HEK293 (cell line): ENCODE results near the gene SS18.

ENCODE experiments used
- CTCF ChIA-PET: fragments of 350-600 bp; formaldehyde crosslinking; extraction: SDS; loops from one replicate; lab custom pipeline; 2021; ENCODE audit warnings: antibody characterized with exemption; lab: Yijun Ruan, JAX
- POLR2A ChIA-PET: fragments of 300-600 bp; formaldehyde crosslinking; extraction: SDS; loops from one replicate; lab custom pipeline; 2020; ENCODE audit warnings: antibody characterized with exemption, inconsistent platforms; lab: Yijun Ruan, JAX
- H3K27ac ChIP-seq: fragments of 200-500 bp; sonication (Bioruptor generic); 2 replicates; pipeline ENCODE4 v1.5.1; 2014; ENCODE audit warnings: low read depth, low read length, control low read depth, inconsistent platforms; ENCODE audit errors: extremely low read depth
- H3K36me3 ChIP-seq, 2 experiments: fragments of 200-500 bp in 1 of 2; sonication (Bioruptor generic) in 1 of 2; 1 replicate in 1 of 2; 2 replicates in 1 of 2; pipeline ENCODE4 v1.5.1; 2014 to 2017; ENCODE audit warnings: inconsistent platforms in 2 of 2, low read length in 2 of 2; ENCODE audit not compliant: control insufficient read depth in 2 of 2, insufficient read depth in 1 of 2
- H3K4me1 ChIP-seq: fragments of 200-500 bp; sonication (Bioruptor generic); 2 replicates; pipeline ENCODE4 v1.5.1; 2014; ENCODE audit warnings: mild to moderate bottlenecking, low read length, inconsistent platforms; ENCODE audit not compliant: control insufficient read depth, insufficient read depth
- H3K4me3 ChIP-seq: 2 replicates; pipeline ENCODE4 v1.5.1; 2011; ENCODE audit warnings: low read depth, mild to moderate bottlenecking, control low read depth, low read length, moderate library complexity
- H3K9me3 ChIP-seq: fragments of 200-500 bp; sonication (Bioruptor generic); 2 replicates; pipeline ENCODE4 v1.5.1; 2014; ENCODE audit warnings: low read depth, low read length, inconsistent platforms; ENCODE audit not compliant: control insufficient read depth, insufficient read depth
- GLIS2 ChIP-seq: fragments of 450-650 bp; formaldehyde crosslinking; IDR thresholded peaks from 2 replicates; pipeline ENCODE4 v1.5.1; 2016; ENCODE audit warnings: missing biosample characterization, missing genetic modification characterization
- MYNN ChIP-seq: fragments of 450-650 bp; formaldehyde crosslinking; IDR thresholded peaks from 2 replicates; pipeline ENCODE4 v1.5.1; 2016; ENCODE audit warnings: missing biosample characterization, missing genetic modification characterization, borderline replicate concordance
- PRDM1 ChIP-seq: fragments of 450-650 bp; formaldehyde crosslinking; IDR thresholded peaks from 2 replicates; pipeline ENCODE4; 2016; ENCODE audit warnings: missing biosample characterization, missing genetic modification characterization
- TCF7L2 ChIP-seq: IDR thresholded peaks from 2 replicates; pipeline ENCODE4 v1.6.1; 2011; ENCODE audit warnings: low read depth, mild to moderate bottlenecking, inconsistent platforms, low read length, moderate library complexity, borderline replicate concordance
- YY1 ChIP-seq: fragments of 450-650 bp; formaldehyde crosslinking; IDR thresholded peaks from 2 replicates; pipeline ENCODE4 v1.5.1; 2018; ENCODE audit warnings: missing biosample characterization, missing genetic modification characterization
- ZBTB11 ChIP-seq: fragments of 450-650 bp; formaldehyde crosslinking; conservative IDR thresholded peaks from 2 replicates; pipeline ENCODE4 v1.5.1; 2016; ENCODE audit warnings: low read depth, missing biosample characterization, missing genetic modification characterization
- ZBTB17 ChIP-seq: fragments of 450-650 bp; formaldehyde crosslinking; IDR thresholded peaks from 2 replicates; pipeline ENCODE4 v1.5.1; 2016; ENCODE audit warnings: missing biosample characterization, missing genetic modification characterization
- ZFP3 ChIP-seq: fragments of 450-650 bp; formaldehyde crosslinking; IDR thresholded peaks from 2 replicates; pipeline ENCODE4 v1.5.1; 2016; ENCODE audit warnings: low read depth, missing biosample characterization, missing genetic modification characterization
- ZNF2 ChIP-seq: fragments of 450-650 bp; formaldehyde crosslinking; IDR thresholded peaks from 2 replicates; pipeline ENCODE4 v1.5.1; 2016; ENCODE audit warnings: missing biosample characterization, missing genetic modification characterization
- ZNF341 ChIP-seq: fragments of 450-650 bp; formaldehyde crosslinking; IDR thresholded peaks from 2 replicates; pipeline ENCODE4; 2016; ENCODE audit warnings: low read depth, missing biosample characterization, missing genetic modification characterization
- ZNF350 ChIP-seq: fragments of 450-650 bp; formaldehyde crosslinking; IDR thresholded peaks from 2 replicates; pipeline ENCODE4 v1.5.0; 2017; ENCODE audit warnings: missing biosample characterization, mild to moderate bottlenecking, missing genetic modification characterization
- ZNF449 ChIP-seq: fragments of 450-650 bp; formaldehyde crosslinking; IDR thresholded peaks from 2 replicates; pipeline ENCODE4 v1.5.1; 2017; ENCODE audit warnings: missing biosample characterization, mild to moderate bottlenecking, missing genetic modification characterization, moderate library complexity
- ZNF544 ChIP-seq: fragments of 450-650 bp; formaldehyde crosslinking; IDR thresholded peaks from 2 replicates; pipeline ENCODE4 v1.5.0; 2017; ENCODE audit warnings: missing biosample characterization, missing genetic modification characterization
- ZNF596 ChIP-seq: fragments of 450-650 bp; IDR thresholded peaks from 2 replicates; pipeline ENCODE4 v1.5.0; 2018; ENCODE audit warnings: missing biosample characterization, mild to moderate bottlenecking, missing genetic modification characterization, moderate library complexity
- ZNF623 ChIP-seq: fragments of 450-650 bp; formaldehyde crosslinking; IDR thresholded peaks from 2 replicates; pipeline ENCODE4 v1.5.1; 2016; ENCODE audit warnings: missing biosample characterization, missing genetic modification characterization
- ZSCAN16 ChIP-seq: fragments of 450-650 bp; formaldehyde crosslinking; IDR thresholded peaks from 2 replicates; pipeline ENCODE4 v1.5.1; 2016; ENCODE audit warnings: missing biosample characterization, missing genetic modification characterization
- TF ChIP-seq, protein P1 (sequence below): fragments of 450-650 bp; formaldehyde crosslinking; IDR thresholded peaks from 2 replicates; pipeline ENCODE4 v1.5.1; 2016; ENCODE audit warnings: missing biosample characterization, missing genetic modification characterization

The SS18 gene

GRCh38 chr18:25982961-25983360 lies 107.5 kb downstream of the SS18 start:
- no peaks in the 10 kb centered on the region for H3K36me3 ChIP-seq
- H3K9me3 ChIP-seq = no peaks in the 10 kb centered on the region
- no peak overlapping the region for H3K4me3 ChIP-seq
- POLR2A ChIA-PET = no interaction called here
- TF ChIP-seq YY1 (tag by site-specific recombination) (no peak), ZNF350 (tag by site-specific recombination) (no peak)
- CTCF ChIA-PET = interaction anchor here (0.6 kb wide), 2 partner anchors 61 to 401 kb away, joined by 3 read pairs; no protein-coding TSS in a partner anchor
- H3K4me1 ChIP-seq = no peaks in the 10 kb centered on the region
- H3K27ac ChIP-seq = no peak overlapping the region

GRCh38 chr18:25982153-25982552 lies 108.3 kb downstream of the SS18 start:
- no peaks in the 10 kb centered on the region for H3K36me3 ChIP-seq
- H3K27ac ChIP-seq = no peak overlapping the region
- TF ChIP-seq ZBTB11 (tag by site-specific recombination) (no peak), ZNF449 (tag by site-specific recombination) (no peak)
- no peak overlapping the region for H3K4me3 ChIP-seq
- no peaks in the 10 kb centered on the region for H3K9me3 ChIP-seq
- POLR2A ChIA-PET = no interaction called here
- no peaks in the 10 kb centered on the region for H3K4me1 ChIP-seq
- CTCF ChIA-PET = no interaction called here

- H3K4me3 ChIP-seq = no peak overlapping the region
- H3K4me1 ChIP-seq = no peaks in the 10 kb centered on the region
- H3K9me3 ChIP-seq = no peaks in the 10 kb centered on the region
- TF ChIP-seq ZSCAN16 (tag by site-specific recombination) (no peak), GLIS2 (no peak), ZBTB17 (no peak), ZNF596 (tag by site-specific recombination) (no peak), ZNF623 (tag by site-specific recombination) (no peak), PRDM1 (tag by site-specific recombination) (no peak), ZNF2 (tag by site-specific recombination) (no peak), ZNF544 (no peak), MYNN (tag by site-specific recombination) (no peak), ZFP3 (tag by site-specific recombination) (no peak), TCF7L2 (no peak), ZNF341 (tag by site-specific recombination) (no peak)
- TF ChIP-seq, protein P1, sequence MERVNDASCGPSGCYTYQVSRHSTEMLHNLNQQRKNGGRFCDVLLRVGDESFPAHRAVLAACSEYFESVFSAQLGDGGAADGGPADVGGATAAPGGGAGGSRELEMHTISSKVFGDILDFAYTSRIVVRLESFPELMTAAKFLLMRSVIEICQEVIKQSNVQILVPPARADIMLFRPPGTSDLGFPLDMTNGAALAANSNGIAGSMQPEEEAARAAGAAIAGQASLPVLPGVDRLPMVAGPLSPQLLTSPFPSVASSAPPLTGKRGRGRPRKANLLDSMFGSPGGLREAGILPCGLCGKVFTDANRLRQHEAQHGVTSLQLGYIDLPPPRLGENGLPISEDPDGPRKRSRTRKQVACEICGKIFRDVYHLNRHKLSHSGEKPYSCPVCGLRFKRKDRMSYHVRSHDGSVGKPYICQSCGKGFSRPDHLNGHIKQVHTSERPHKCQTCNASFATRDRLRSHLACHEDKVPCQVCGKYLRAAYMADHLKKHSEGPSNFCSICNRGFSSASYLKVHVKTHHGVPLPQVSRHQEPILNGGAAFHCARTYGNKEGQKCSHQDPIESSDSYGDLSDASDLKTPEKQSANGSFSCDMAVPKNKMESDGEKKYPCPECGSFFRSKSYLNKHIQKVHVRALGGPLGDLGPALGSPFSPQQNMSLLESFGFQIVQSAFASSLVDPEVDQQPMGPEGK (tag by site-specific recombination) = no peak
- CTCF ChIA-PET = interaction anchor here (0.7 to 1.1 kb wide), 2 partner anchors 58 to 199 kb away, joined by 3 read pairs; no protein-coding TSS in a partner anchor
- no peaks in the 10 kb centered on the region for H3K36me3 ChIP-seq
- H3K27ac ChIP-seq = no peak overlapping the region
- POLR2A ChIA-PET = no interaction called here
These were observed 110.9 kb downstream of the SS18 start for GRCh38 chr18:25979369-25980040.
